H9 (cell line): Measurements from ENCODE around the gene ERC1. TPM values are rescaled to one million over a fixed set of nuclear protein-coding genes. Genes with fewer than 3 reads are reported as not detected.

Experiments used
- DNase-seq: peaks from one replicate; pipeline ENCODE4 v3.0.0-alpha.2; 2017
- H2AFZ ChIP-seq: one replicate; pipeline ENCODE4 v1.6.1; 2013; ENCODE audit warnings: mild to moderate bottlenecking, low read length, control low read depth, moderate library complexity
- H2AK5ac ChIP-seq: 2 replicates; pipeline ENCODE4 v1.6.1; 2013; ENCODE audit warnings: low read length, control low read depth, mixed read lengths; ENCODE audit not compliant: insufficient read length
- H2BK120ac ChIP-seq: one replicate; pipeline ENCODE4 v1.6.1; 2013; ENCODE audit warnings: low read depth, mild to moderate bottlenecking, low read length, control low read depth, inconsistent platforms; ENCODE audit not compliant: poor library complexity, severe bottlenecking
- H2BK12ac ChIP-seq: 2 replicates; pipeline ENCODE4 v1.6.1; 2013; ENCODE audit warnings: low read length, control low read depth, mixed read lengths, low read depth; ENCODE audit not compliant: insufficient read length
- H2BK15ac ChIP-seq: 2 replicates; pipeline ENCODE4 v1.6.1; 2013; ENCODE audit warnings: low read depth, low read length, control low read depth
- H2BK20ac ChIP-seq: one replicate; pipeline ENCODE4 v1.6.1; 2013; ENCODE audit warnings: low read depth, mild to moderate bottlenecking, low read length, control low read depth, inconsistent platforms; ENCODE audit not compliant: poor library complexity, severe bottlenecking
- H2BK5ac ChIP-seq: 2 replicates; pipeline ENCODE4 v1.6.1; 2013; ENCODE audit warnings: low read length, control low read depth, mixed read lengths; ENCODE audit not compliant: insufficient read length
- H3K14ac ChIP-seq: 2 replicates; pipeline ENCODE4 v1.6.1; 2013; ENCODE audit warnings: low read length, control low read depth; ENCODE audit not compliant: insufficient read depth
- H3K18ac ChIP-seq: 2 replicates; pipeline ENCODE4 v1.6.1; 2013; ENCODE audit warnings: low read depth, mild to moderate bottlenecking, mixed read lengths, low read length, control low read depth; ENCODE audit not compliant: insufficient read length
- H3K23ac ChIP-seq: 2 replicates; pipeline ENCODE4 v1.6.1; 2013; ENCODE audit warnings: low read length, control low read depth, mixed read lengths, low read depth; ENCODE audit not compliant: insufficient read length
- H3K23me2 ChIP-seq: 2 replicates; pipeline ENCODE4 v1.6.1; 2013; ENCODE audit warnings: low read depth, mild to moderate bottlenecking, mixed read lengths, low read length, control low read depth; ENCODE audit not compliant: insufficient read length, poor library complexity, severe bottlenecking
- H3K27ac ChIP-seq: 2 replicates; pipeline ENCODE4 v1.5.1; 2013; ENCODE audit warnings: low read length, control low read depth, mixed read lengths, low read depth; ENCODE audit not compliant: insufficient read length
- H3K27me3 ChIP-seq: 2 replicates; pipeline ENCODE4 v1.6.1; 2013; ENCODE audit warnings: low read length, control low read depth, inconsistent platforms; ENCODE audit not compliant: insufficient read depth
- H3K4ac ChIP-seq: 2 replicates; pipeline ENCODE4 v1.6.1; 2013; ENCODE audit warnings: low read depth, mild to moderate bottlenecking, control low read depth, inconsistent platforms, low read length, moderate library complexity
- H3K4me1 ChIP-seq: 2 replicates; pipeline ENCODE4 v1.6.1; 2013; ENCODE audit warnings: low read length, control low read depth, inconsistent platforms; ENCODE audit not compliant: insufficient read depth
- H3K4me2 ChIP-seq: 2 replicates; pipeline ENCODE4 v1.6.1; 2013; ENCODE audit warnings: low read length, control low read depth, mixed read lengths; ENCODE audit not compliant: insufficient read length, insufficient read depth
- H3K56ac ChIP-seq: 2 replicates; pipeline ENCODE4 v1.6.1; 2013; ENCODE audit warnings: low read depth, mild to moderate bottlenecking, mixed read lengths, low read length, control low read depth; ENCODE audit not compliant: insufficient read length
- H3K79me1 ChIP-seq: 2 replicates; pipeline ENCODE4 v1.6.1; 2013; ENCODE audit warnings: low read depth, mild to moderate bottlenecking, moderate library complexity, low read length, control low read depth, inconsistent platforms; ENCODE audit not compliant: insufficient read depth, poor library complexity, severe bottlenecking
- H3K79me2 ChIP-seq: 2 replicates; pipeline ENCODE4 v1.6.1; 2013; ENCODE audit warnings: low read length, control low read depth, inconsistent platforms; ENCODE audit not compliant: insufficient read depth
- H3K9ac ChIP-seq: 2 replicates; pipeline ENCODE4 v1.6.1; 2013; ENCODE audit warnings: low read length, control low read depth, mixed read lengths; ENCODE audit not compliant: insufficient read length; ENCODE audit errors: extremely low read depth
- H3K9me3 ChIP-seq: one replicate; pipeline ENCODE4 v1.6.1; 2013; ENCODE audit warnings: low read depth, low read length, inconsistent platforms; ENCODE audit not compliant: control insufficient read depth
- H3T11ph ChIP-seq: one replicate; pipeline ENCODE4 v1.6.1; 2013; ENCODE audit warnings: mild to moderate bottlenecking, low read length, control low read depth, inconsistent platforms
- H4K20me1 ChIP-seq: one replicate; pipeline ENCODE4 v1.6.1; 2013; ENCODE audit not compliant: control insufficient read depth, insufficient read length, insufficient read depth
- H4K5ac ChIP-seq: 2 replicates; pipeline ENCODE4 v1.6.1; 2013; ENCODE audit warnings: low read depth, mild to moderate bottlenecking, mixed read lengths, low read length, control low read depth; ENCODE audit not compliant: insufficient read length
- H4K8ac ChIP-seq: replicated peaks from 2 replicates; pipeline ENCODE4 v1.6.1; 2013; ENCODE audit warnings: low read length, control low read depth, mixed read lengths, low read depth; ENCODE audit not compliant: insufficient read length
- H4K91ac ChIP-seq: 2 replicates; pipeline ENCODE4 v1.6.1; 2013; ENCODE audit warnings: low read depth, mild to moderate bottlenecking, moderate library complexity, mixed read lengths, low read length, control low read depth; ENCODE audit not compliant: insufficient read length
- H3K27ac Mint-ChIP-seq, 3 experiments: 2 replicates in 2 of 3; 3 replicates in 1 of 3; pipeline ENCODE4 v1.8.0; 2020 to 2021; ENCODE audit warnings: mixed read lengths in 3 of 3, mild to moderate bottlenecking in 1 of 3, moderate library complexity in 1 of 3
- H3K27me3 Mint-ChIP-seq: 2 replicates; pipeline ENCODE4 v1.8.0; 2021; ENCODE audit warnings: low read depth, mild to moderate bottlenecking, moderate library complexity, mixed read lengths
- H3K36me3 Mint-ChIP-seq, 3 experiments: 2 replicates in 2 of 3; 3 replicates in 1 of 3; pipeline ENCODE4 v1.8.0; 2020 to 2021; ENCODE audit warnings: low read depth in 3 of 3, mixed read lengths in 3 of 3; ENCODE audit not compliant: insufficient read depth in 1 of 3
- H3K4me1 Mint-ChIP-seq, 2 experiments: 2 replicates each; pipeline ENCODE4 v1.8.0; 2020; ENCODE audit warnings: mixed read lengths in 2 of 2
- H3K4me3 Mint-ChIP-seq, 2 experiments: 2 replicates in 1 of 2; 3 replicates in 1 of 2; pipeline ENCODE4 v1.8.0; 2020 to 2021; ENCODE audit warnings: mild to moderate bottlenecking in 2 of 2, mixed read lengths in 2 of 2, moderate library complexity in 1 of 2
- H3K9me3 Mint-ChIP-seq, 2 experiments: 2 replicates in 1 of 2; 3 replicates in 1 of 2; pipeline ENCODE4 v1.8.0; 2020; ENCODE audit warnings: mild to moderate bottlenecking in 2 of 2, mixed read lengths in 2 of 2, moderate library complexity in 1 of 2
- CTCF ChIP-seq: fragments of 200-600 bp; sonication (generic); conservative IDR thresholded peaks from 3 replicates; pipeline ENCODE4 v1.8.0; 2021; ENCODE audit warnings: antibody characterized with exemption, mild to moderate bottlenecking
- WGBS: extraction: QIAGEN DNeasy Blood & Tissue Kit; methylation state at CpG from one replicate; pipeline ENCODE4 v1.1.7; 2013; ENCODE audit warnings: missing lambda C conversion rate, low lambda C conversion rate, mixed read lengths; ENCODE audit not compliant: insufficient read length; ENCODE audit errors: extremely low coverage; 5-methylcytosine and 5-hydroxymethylcytosine counted together
- total RNA-seq: library from RNA; stranded (reverse); gene quantifications from 2 replicates; pipeline ENCODE4 v1.2.1, GENCODE V29; 2021

Gene ERC1
- total RNA-seq, 1 experiment from 2014 or later, result 51.2 TPM

- H3K23ac ChIP-seq, result no peak overlapping the region
Measured at GRCh38 chr12:1330477-1330827, 339.4 kb downstream of the ERC1 start.

More at GRCh38 chr12:1330477-1330827, 339.4 kb downstream of the ERC1 start:
- Histone ChIP-seq H2AK5ac (no peak overlapping the region), H3K27me3 (no peaks in the 10 kb centered on the region), H3K4me2 (no peak overlapping the region), H2BK12ac (no peak overlapping the region), H3K9me3 (no peaks in the 10 kb centered on the region), H2BK120ac (no peak overlapping the region), H3K14ac (no peak overlapping the region), H4K5ac (no peak overlapping the region), H3T11ph (no peak overlapping the region), H3K4ac (no peak overlapping the region), H4K91ac (no peak overlapping the region), H3K23me2 (no peaks in the 10 kb centered on the region), H3K18ac (no peak overlapping the region), H3K56ac (no peak overlapping the region), H3K27ac (no peak overlapping the region), H2AFZ (no peak overlapping the region), H4K20me1 (no peaks in the 10 kb centered on the region), H3K4me1 (no peaks in the 10 kb centered on the region), H2BK15ac (no peak overlapping the region), H3K79me2 (no peaks in the 10 kb centered on the region), H2BK5ac (no peak overlapping the region), H3K9ac (no peak overlapping the region), H4K8ac (no peak overlapping the region), H2BK20ac (no peak overlapping the region), H3K79me1 (no peaks in the 10 kb centered on the region)
- Mint-ChIP-seq H3K27me3 (no peaks in the 10 kb centered on the region), H3K4me3 (no peak overlapping the region), H3K9me3 (peaks cover 0 to 4% of the 10 kb centered on the region in 2 experiments; a peak in 1 of 5 replicates), H3K36me3 (peaks cover 0 to 9% (median 3%) of the 10 kb centered on the region in 3 experiments; a peak in 3 of 7 replicates), H3K4me1 (no peaks in the 10 kb centered on the region), H3K27ac (no peak overlapping the region)
- WGBS, result no CpG with 5 or more reads among the region's 1 CpG
- DNase-seq, result no peak
- no peak for TF ChIP-seq CTCF
